Astrocyte of the cerebellum (primary cell): ENCODE results near the gene DPP6.

Source experiments
- DNase-seq: peaks from one replicate; pipeline ENCODE4 v3.0.0-alpha.2; 2011; ENCODE audit warnings: low read depth
- H3K4me3 ChIP-seq: 2 replicates; pipeline ENCODE4 v1.5.1; 2011; ENCODE audit warnings: mild to moderate bottlenecking, low read depth, low read length, moderate library complexity
- CTCF ChIP-seq: IDR thresholded peaks from 2 replicates; pipeline ENCODE4 v1.5.1; 2012; ENCODE audit warnings: low read length, low read depth, moderate library complexity, mild to moderate bottlenecking; ENCODE audit errors: missing control alignments
- in situ Hi-C: cut with HindIII; loops from 2 replicates; pipeline ENCODE4 v1.10.0; 2017; ENCODE audit warnings: low sequenced_read_pairs

Gene DPP6

GRCh38 chr7:154375956-154376355 is 323.8 kb downstream of the DPP6 start:
- no peak overlapping the region for H3K4me3 ChIP-seq
- no peak for TF ChIP-seq CTCF
- in situ Hi-C loops, result no loop called here
- no peak for DNase-seq

GRCh38 chr7:154380771-154381170 is 328.6 kb downstream of the DPP6 start:
- no peak overlapping the region for H3K4me3 ChIP-seq
- no peak for DNase-seq
- TF ChIP-seq CTCF, result no peak
- in situ Hi-C loops, result no loop called here

- no peak overlapping the region for H3K4me3 ChIP-seq
- no peak for TF ChIP-seq CTCF
- in situ Hi-C loops, result no loop called here
- no peak for DNase-seq
These were observed 330.8 kb downstream of the DPP6 start for GRCh38 chr7:154383045-154383444.

- DNase-seq, result no peak
- in situ Hi-C loops, result no loop called here
- H3K4me3 ChIP-seq, result no peak overlapping the region
- TF ChIP-seq CTCF, result no peak
These were observed 333.0 kb downstream of the DPP6 start for GRCh38 chr7:154385214-154385613.

GRCh38 chr7:154387252-154387651 is 335.1 kb downstream of the DPP6 start:
- no peak overlapping the region for H3K4me3 ChIP-seq
- DNase-seq, result no peak
- in situ Hi-C loops, result no loop called here
- no peak for TF ChIP-seq CTCF

- in situ Hi-C loops, result no loop called here
- DNase-seq, result no peak
- no peak overlapping the region for H3K4me3 ChIP-seq
- no peak for TF ChIP-seq CTCF
These were observed 336.2 kb downstream of the DPP6 start for GRCh38 chr7:154388412-154388811.

- in situ Hi-C loops, result no loop called here
- no peak for TF ChIP-seq CTCF
- no peak overlapping the region for H3K4me3 ChIP-seq
- no peak for DNase-seq
These were observed 336.8 kb downstream of the DPP6 start for GRCh38 chr7:154388999-154389398.
